Calu3 (cell line): Measurements from ENCODE around the gene LBHD2. TPM values are rescaled to one million over a fixed set of nuclear protein-coding genes. Genes with fewer than 3 reads are reported as not detected.

Source experiments
- BruUV-seq: library from RNA; stranded (reverse); fragments of 400-500 nt; replicated peaks from 2 replicates; lab custom pipeline; 2021; lab: Mats Ljungman, UMichigan
- CTCF ChIA-PET: fragments of 300-600 bp; sonication (Branson Sonifier 250); formaldehyde crosslinking; loops from one replicate; lab custom pipeline; 2022; ENCODE audit warnings: antibody characterized with exemption; lab: Charles Lee
- DNase-seq: peaks from one replicate; pipeline ENCODE4 v3.0.0; 2022
- H3K27ac Mint-ChIP-seq: one replicate; pipeline ENCODE4 v1.8.0; 2022; ENCODE audit warnings: mixed read lengths; ENCODE audit not compliant: unreplicated experiment
- H3K27me3 Mint-ChIP-seq: one replicate; pipeline ENCODE4 v1.8.0; 2022; ENCODE audit warnings: mixed read lengths; ENCODE audit not compliant: unreplicated experiment
- H3K36me3 Mint-ChIP-seq: one replicate; pipeline ENCODE4 v1.8.0; 2022; ENCODE audit warnings: mild to moderate bottlenecking, moderate library complexity, mixed read lengths; ENCODE audit not compliant: insufficient read depth, unreplicated experiment
- H3K4me1 Mint-ChIP-seq: one replicate; pipeline ENCODE4 v1.8.0; 2022; ENCODE audit warnings: mild to moderate bottlenecking, low read depth, mixed read lengths; ENCODE audit not compliant: unreplicated experiment
- H3K4me3 Mint-ChIP-seq: one replicate; pipeline ENCODE4 v1.8.0; 2022; ENCODE audit warnings: mild to moderate bottlenecking, low read depth, moderate library complexity, mixed read lengths; ENCODE audit not compliant: unreplicated experiment
- H3K9me3 Mint-ChIP-seq: one replicate; pipeline ENCODE4 v1.8.0; 2022; ENCODE audit warnings: low read depth, mixed read lengths; ENCODE audit not compliant: unreplicated experiment
- intact Hi-C: fragments of 100-400 bp; cut with micrococcal nuclease; formaldehyde crosslinking; loops from one replicate; pipeline ENCODE4 v1.10.0; 2022; ENCODE audit not compliant: unreplicated experiment
- total RNA-seq: library from RNA; stranded (reverse); gene quantifications from 2 replicates; pipeline ENCODE4 v1.2.3, GENCODE V29; 2022
- TF ChIP-seq, protein P1 (sequence below): fragments of 200-600 bp; IDR thresholded peaks from one replicate; pipeline ENCODE4 v1.8.0; 2022; ENCODE audit warnings: antibody characterized with exemption; ENCODE audit not compliant: unreplicated experiment

Gene LBHD2
- total RNA-seq, 1 experiment from 2014 or later, result not detected

DNA sequence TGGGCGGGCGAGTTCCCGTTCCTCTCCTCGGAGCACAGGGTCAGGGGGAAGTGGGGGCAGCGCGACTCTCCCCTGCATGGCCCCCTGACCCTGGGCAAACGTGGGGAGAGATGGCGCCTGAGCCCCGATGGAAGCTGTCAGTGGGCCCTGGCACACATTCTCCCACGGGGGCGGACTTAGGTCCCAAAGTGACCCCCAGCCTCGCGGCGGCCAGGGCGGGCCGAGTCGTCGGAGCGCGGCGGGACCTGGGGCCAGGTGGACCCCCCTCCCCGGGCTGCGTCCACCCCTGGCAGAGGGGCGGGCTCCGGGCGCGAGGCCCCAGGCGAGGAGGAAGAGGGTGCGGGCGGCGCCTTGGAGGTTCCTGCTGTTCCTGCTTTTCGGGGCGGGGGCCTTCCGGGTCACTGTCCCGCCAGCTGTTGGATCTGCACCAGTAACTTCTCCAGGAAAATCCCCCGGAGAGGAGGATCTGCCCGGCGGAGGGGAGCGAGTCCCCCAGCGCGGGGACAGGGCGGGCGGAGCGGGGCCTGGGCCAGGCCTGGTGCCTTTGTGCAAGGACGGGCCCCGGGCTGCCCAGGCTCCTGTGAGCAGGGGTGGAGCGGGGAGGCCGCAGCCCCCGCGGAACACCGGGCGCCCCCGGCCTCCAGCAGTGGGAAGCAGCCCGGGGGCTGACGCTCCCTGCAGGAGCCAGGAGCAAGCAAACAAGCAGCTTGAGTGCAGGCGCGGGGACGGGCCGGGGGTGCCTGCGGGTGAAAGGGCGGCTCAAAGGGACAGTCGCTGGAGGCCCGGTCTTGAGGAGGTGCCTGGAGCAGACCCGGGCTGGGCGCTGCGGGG lies 54.5 kb downstream of the LBHD2 start:
- no peak for DNase-seq
- Mint-ChIP-seq H3K27ac (no peak overlapping the region), H3K27me3 (no peaks in the 10 kb centered on the region), H3K4me3 (no peak overlapping the region), H3K9me3 (no peaks in the 10 kb centered on the region), H3K4me1 (peaks cover 29% of the 10 kb centered on the region), H3K36me3 (peaks cover 26% of the 10 kb centered on the region)
- no TSS peak for BruUV-seq
- CTCF ChIA-PET, result no interaction called here
- TF ChIP-seq, protein P1, sequence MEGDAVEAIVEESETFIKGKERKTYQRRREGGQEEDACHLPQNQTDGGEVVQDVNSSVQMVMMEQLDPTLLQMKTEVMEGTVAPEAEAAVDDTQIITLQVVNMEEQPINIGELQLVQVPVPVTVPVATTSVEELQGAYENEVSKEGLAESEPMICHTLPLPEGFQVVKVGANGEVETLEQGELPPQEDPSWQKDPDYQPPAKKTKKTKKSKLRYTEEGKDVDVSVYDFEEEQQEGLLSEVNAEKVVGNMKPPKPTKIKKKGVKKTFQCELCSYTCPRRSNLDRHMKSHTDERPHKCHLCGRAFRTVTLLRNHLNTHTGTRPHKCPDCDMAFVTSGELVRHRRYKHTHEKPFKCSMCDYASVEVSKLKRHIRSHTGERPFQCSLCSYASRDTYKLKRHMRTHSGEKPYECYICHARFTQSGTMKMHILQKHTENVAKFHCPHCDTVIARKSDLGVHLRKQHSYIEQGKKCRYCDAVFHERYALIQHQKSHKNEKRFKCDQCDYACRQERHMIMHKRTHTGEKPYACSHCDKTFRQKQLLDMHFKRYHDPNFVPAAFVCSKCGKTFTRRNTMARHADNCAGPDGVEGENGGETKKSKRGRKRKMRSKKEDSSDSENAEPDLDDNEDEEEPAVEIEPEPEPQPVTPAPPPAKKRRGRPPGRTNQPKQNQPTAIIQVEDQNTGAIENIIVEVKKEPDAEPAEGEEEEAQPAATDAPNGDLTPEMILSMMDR, result no peak
- intact Hi-C loops, result no loop called here

DNA sequence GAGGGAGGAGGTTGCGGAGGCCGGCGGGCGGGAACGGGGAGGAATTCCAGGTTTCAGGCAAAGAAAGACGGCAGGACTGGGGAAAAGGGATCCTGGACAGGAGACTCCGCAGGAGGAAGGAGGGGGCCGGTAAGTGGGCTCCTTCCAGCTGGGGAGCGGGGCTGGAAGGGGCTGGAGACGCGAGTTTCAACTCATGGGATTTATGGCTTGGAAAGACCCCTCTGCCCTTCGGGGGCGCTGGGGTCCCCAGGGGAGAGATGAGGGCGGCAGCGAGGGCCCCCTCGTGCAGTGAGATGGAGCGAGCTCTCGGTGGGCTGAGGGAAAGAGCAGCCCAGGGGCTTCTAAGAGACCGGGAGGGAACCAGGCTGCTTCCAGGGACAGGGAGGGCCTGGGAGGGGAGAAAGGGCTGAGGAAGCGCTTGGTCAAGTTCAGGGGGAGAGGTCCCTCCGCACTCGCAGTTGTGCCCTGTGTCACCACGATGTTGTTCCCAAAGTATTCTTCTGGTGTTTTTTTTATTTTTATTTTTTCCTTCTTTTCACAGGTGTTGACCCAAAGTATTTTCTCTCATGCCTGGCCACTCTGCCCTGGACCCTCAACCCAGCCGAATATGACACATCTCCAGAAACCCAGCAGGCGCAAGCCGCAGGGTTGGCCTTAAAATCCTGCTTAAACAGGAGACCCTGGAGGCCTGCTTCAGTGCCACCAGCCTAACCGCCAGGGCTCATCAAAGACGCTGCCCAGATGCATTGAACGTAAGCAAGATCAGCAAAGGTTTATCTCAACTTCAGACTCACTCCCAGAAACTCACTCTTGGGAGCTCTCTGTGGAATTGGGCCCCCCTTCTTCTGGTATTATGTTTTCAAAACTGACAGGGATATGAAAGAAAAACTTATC lies 55.4 kb downstream of the LBHD2 start:
- H3K9me3 Mint-ChIP-seq, result no peaks in the 10 kb centered on the region
- no peaks in the 10 kb centered on the region for H3K27me3 Mint-ChIP-seq
- no peak for DNase-seq
- no peak overlapping the region for H3K27ac Mint-ChIP-seq
- TF ChIP-seq, protein P1, result no peak
- H3K4me1 Mint-ChIP-seq, result peaks cover 38% of the 10 kb centered on the region
- CTCF ChIA-PET, result interaction anchor here (0.7 kb wide), 1 partner anchor 1585 kb away, joined by 3 read pairs; the partner anchor contains the start of gene ADSS1
- BruUV-seq, result no TSS peak
- intact Hi-C loops, result no loop called here
- H3K4me3 Mint-ChIP-seq, result no peak overlapping the region
- H3K36me3 Mint-ChIP-seq, result peaks cover 26% of the 10 kb centered on the region

Other genes with a start within 250 kb of the LBHD2 start
- 13.7 and 17.0 TPM in 2 replicates for gene AMN, start 161.5 kb upstream of the LBHD2 start, total RNA-seq
- 98.7 and 112 TPM in 2 replicates for gene CDC42BPB, start 26.7 kb upstream of the LBHD2 start, total RNA-seq
- gene EXOC3L4, start 10.5 kb downstream of the LBHD2 start, total RNA-seq, result 10.9 and 13.5 TPM in 2 replicates
- gene TNFAIP2, start 39.3 kb downstream of the LBHD2 start, total RNA-seq, result 113 and 195 TPM in 2 replicates